Cerebellar nuclear complex (tissue), 1 donor: Measurements from ENCODE around the gene SNCB.

ENCODE experiments used
- DNase-seq, 2 experiments: peaks; one replicate each; lab custom pipeline; 2025; lab: John Stamatoyannopoulos, UW

SNCB gene

GRCh38 chr5:176644294-176644693 lies 14.0 kb upstream of the SNCB start:
- DNase-seq = no peak

- no peak for DNase-seq
These were observed 13.3 kb upstream of the SNCB start for GRCh38 chr5:176643491-176644219.

GRCh38 chr5:176642675-176643490 lies 12.5 kb upstream of the SNCB start:
- DNase-seq = no peak

GRCh38 chr5:176640616-176641015 lies 10.3 kb upstream of the SNCB start:
- DNase-seq = no peak

- peak; percentile 70 to 92 for DNase-seq
These were observed 9.6 kb upstream of the SNCB start for GRCh38 chr5:176639981-176640380.

- DNase-seq = no peak
These were observed 8.9 kb upstream of the SNCB start for GRCh38 chr5:176639208-176639607.

- no peak for DNase-seq
These were observed 8.1 kb upstream of the SNCB start for GRCh38 chr5:176638437-176638836.

- DNase-seq = no peak
These were observed 7.2 kb upstream of the SNCB start for GRCh38 chr5:176637556-176637955.

GRCh38 chr5:176636426-176636825 lies 6.1 kb upstream of the SNCB start:
- no peak for DNase-seq

GRCh38 chr5:176633598-176633997 lies 3.3 kb upstream of the SNCB start:
- DNase-seq = no peak

- DNase-seq = peak; percentile 37 to 89
These were observed 2.4 kb upstream of the SNCB start for GRCh38 chr5:176632745-176633144.

GRCh38 chr5:176631383-176632200 lies 1.3 kb upstream of the SNCB start:
- peak in 1 of 2 experiments; percentile 56 for DNase-seq

- DNase-seq = no peak
These were observed 418 bp upstream of the SNCB start for GRCh38 chr5:176630681-176631222.

GRCh38 chr5:176629317-176629852 lies 949 bp downstream of the SNCB start:
- no peak for DNase-seq

GRCh38 chr5:176628406-176629228 lies 1.7 kb downstream of the SNCB start:
- DNase-seq = no peak

- DNase-seq = no peak
These were observed 2.8 kb downstream of the SNCB start for GRCh38 chr5:176627582-176627981.

GRCh38 chr5:176626876-176627236 lies 3.5 kb downstream of the SNCB start:
- no peak for DNase-seq

- DNase-seq = no peak
These were observed 4.1 kb downstream of the SNCB start for GRCh38 chr5:176625966-176626875.

- no peak for DNase-seq
These were observed 4.8 kb downstream of the SNCB start for GRCh38 chr5:176625512-176625911.

GRCh38 chr5:176624938-176625337 lies 5.4 kb downstream of the SNCB start:
- no peak for DNase-seq
